GM12875 (cell line): ENCODE results near the gene DSCAM.

Experiments
- H3K4me3 ChIP-seq: one replicate; pipeline ENCODE4 v1.5.1; 2011; ENCODE audit warnings: low read depth, low read length, control low read depth
- TF ChIP-seq, protein P1 (sequence below): IDR thresholded peaks from 2 replicates; pipeline ENCODE4 v1.5.1; 2011; ENCODE audit warnings: low read depth, mild to moderate bottlenecking, control low read depth, inconsistent platforms, low read length, moderate library complexity, borderline replicate concordance; ENCODE audit not compliant: insufficient read depth

The DSCAM gene

DNA sequence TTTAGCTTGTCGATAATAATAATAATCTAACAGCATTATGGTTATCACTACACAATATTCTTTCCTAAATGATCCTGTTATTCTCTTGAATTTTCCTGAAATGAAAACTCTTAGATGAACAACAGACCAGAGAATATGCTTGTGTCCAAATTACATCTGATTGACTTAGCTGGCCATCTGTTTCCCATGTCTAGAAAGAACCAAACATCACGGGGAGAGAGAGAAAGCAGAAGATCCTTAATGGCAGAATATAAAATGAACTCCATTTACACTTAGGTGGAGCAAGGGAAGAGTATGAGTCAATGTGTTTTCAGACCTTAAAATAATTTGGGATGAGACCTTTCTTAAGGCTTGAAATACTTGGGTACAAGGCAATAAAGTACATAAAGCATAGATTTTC, 162.2 kb downstream of the DSCAM start:
- no peak overlapping the region for H3K4me3 ChIP-seq
- TF ChIP-seq, protein P1, sequence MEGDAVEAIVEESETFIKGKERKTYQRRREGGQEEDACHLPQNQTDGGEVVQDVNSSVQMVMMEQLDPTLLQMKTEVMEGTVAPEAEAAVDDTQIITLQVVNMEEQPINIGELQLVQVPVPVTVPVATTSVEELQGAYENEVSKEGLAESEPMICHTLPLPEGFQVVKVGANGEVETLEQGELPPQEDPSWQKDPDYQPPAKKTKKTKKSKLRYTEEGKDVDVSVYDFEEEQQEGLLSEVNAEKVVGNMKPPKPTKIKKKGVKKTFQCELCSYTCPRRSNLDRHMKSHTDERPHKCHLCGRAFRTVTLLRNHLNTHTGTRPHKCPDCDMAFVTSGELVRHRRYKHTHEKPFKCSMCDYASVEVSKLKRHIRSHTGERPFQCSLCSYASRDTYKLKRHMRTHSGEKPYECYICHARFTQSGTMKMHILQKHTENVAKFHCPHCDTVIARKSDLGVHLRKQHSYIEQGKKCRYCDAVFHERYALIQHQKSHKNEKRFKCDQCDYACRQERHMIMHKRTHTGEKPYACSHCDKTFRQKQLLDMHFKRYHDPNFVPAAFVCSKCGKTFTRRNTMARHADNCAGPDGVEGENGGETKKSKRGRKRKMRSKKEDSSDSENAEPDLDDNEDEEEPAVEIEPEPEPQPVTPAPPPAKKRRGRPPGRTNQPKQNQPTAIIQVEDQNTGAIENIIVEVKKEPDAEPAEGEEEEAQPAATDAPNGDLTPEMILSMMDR = no peak

DNA sequence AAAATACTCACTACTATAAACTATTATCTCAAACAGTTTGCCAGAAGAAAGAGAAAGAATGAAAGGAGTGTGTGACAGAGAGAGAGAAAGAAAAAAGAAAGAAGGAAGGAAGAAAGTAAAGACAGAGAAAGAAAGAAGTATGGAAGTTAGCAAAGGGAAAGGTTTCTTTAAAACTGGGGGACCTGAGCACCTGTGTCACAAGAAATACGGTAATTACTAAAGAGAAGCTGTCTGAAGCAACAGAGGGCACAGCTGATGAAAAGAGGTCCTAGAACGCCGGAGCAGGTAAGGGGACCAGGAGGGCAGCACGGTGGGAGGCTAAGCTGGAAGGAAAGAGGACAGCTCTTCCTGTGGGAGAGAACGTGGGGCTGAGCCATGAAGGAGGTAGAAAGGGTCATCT, 163.6 kb downstream of the DSCAM start:
- no peak overlapping the region for H3K4me3 ChIP-seq
- TF ChIP-seq, protein P1 = no peak

DNA sequence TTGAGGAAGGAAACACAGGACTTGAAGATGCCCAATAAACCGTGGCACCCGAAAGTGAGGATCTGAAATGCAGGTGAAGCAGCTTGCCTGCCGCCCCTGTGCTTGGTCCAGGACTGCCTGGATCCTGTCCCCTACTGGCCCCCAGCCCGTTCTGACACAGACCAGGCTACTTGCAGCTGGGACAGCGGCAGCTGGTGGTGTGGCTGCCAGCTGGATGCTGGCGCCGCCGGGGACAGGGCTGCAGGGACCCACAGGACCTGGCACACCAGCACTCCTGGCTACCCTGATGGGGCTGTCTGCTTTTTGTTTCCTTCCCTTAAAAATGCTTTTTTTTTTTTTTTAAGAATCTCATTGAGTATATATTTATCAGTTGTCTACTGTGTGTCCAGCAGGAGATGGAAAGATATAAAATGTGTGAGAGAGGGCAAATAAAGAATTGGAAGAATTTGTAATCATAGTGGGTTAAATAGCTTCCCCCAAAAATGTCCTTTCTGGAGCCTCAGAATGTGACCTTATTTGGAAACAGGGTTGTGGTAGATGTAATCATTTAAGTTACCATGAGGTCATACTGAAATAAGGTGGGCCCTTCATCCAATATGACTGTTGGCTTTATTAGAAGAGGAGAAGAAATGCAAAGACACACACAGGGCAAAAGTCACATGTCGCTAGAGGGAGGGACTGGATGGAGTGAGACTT, 165.6 kb downstream of the DSCAM start:
- TF ChIP-seq, protein P1 = no peak
- no peak overlapping the region for H3K4me3 ChIP-seq

DNA sequence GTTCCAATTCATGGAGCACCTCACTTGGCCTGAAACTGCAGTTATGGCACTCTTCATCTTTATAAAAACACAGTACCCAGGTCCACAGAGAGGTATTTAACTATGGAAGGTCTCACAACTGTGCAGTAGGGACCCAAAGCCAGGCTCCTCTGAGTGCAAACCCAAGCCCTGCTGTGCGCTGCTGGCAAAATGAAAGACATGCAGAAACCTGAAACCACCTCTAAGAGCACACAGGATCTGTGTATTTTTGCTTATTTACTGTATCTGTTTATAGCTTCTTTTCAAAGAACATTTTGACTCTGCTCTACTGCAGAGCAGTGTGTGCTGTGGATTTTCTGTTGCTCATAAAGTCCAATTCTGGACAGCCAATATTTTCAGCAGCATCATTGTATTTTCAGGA, 166.6 kb downstream of the DSCAM start:
- no peak overlapping the region for H3K4me3 ChIP-seq
- TF ChIP-seq, protein P1 = no peak

DNA sequence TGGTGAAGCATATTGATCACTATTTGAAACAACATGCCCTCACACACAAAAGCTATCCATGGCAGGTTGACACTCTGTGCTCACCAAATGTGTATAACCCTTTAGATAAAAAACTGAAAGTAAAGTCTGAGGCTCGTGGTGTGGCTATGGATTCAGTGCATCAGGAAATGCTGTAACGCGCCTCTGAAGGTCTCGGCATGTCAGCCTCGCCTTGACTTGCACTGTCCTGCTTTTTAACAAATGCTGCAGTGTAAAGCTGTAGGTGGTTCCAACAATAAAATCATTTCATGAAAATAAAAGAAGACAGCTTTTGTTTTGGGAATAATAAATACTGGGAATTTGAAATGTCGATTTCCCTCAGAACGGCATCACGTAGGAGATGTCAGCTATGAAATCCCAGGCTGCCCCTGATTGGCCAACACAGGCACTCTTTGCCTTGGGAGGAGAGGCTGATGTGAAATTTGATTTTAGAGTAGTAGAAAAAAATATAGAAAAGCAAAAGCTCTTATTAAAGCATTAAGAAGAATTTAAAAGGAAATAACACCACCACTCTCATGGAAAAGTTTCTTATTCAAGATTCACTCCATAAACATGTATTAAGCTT, 168.2 kb downstream of the DSCAM start:
- TF ChIP-seq, protein P1 = no peak

DNA sequence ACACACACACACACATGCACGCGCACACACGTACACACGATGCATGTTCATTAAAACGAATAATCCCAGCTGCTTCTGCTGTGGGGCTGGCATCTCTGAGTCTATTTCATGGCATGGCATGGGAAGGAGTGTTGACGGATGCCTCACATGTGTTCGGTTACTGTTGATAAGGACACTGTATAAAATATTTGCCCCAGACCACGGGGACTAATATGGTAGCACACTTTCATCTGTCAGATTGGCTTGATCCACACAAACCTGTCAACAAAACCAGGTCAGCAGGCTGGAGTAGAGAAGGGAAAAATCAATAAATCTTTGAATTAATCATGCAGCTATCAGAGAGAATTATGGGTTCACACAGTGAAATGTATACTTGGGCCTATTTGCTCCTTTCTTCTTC, 171.9 kb downstream of the DSCAM start:
- no peak overlapping the region for H3K4me3 ChIP-seq
- TF ChIP-seq, protein P1 = no peak

More for the DNA sequence above, 168.2 kb downstream of the DSCAM start:
- no peak overlapping the region for H3K4me3 ChIP-seq

DNA sequence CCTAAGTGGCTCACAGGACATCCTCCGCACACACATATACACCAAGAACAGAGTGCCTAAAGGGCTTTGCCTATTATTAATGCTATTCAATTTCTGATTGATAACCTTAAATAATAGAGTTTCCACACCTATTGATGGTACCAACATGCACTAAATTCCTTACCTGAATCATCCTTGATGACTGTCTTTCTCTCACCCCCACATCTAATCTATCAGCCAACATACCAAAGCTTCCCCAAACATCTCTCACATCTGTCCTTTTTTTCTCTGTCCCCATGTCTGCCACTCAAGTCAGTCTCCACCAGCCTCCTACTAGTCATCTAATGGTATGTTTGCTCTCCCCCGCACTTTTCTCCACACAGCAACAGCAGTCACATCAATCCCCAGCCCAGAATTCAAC, 174.4 kb downstream of the DSCAM start:
- no peak overlapping the region for H3K4me3 ChIP-seq
- TF ChIP-seq, protein P1 = no peak
